HG03432 (cell line): ENCODE data around the gene PRKCZ.

Experiments
- ATAC-seq: cut with Tn5 transposase; IDR thresholded peaks from one replicate; pipeline ENCODE4 v1.9.1; 2021; ENCODE audit warnings: mild to moderate bottlenecking, moderate library complexity; ENCODE audit not compliant: unreplicated experiment

PRKCZ gene

GRCh38 chr1:2098839-2099785 is 48.9 kb downstream of the PRKCZ start:
- no peak for ATAC-seq

- ATAC-seq = no peak
These were observed 49.9 kb downstream of the PRKCZ start for GRCh38 chr1:2099886-2100779.

- ATAC-seq = no peak
These were observed 50.5 kb downstream of the PRKCZ start for GRCh38 chr1:2100780-2101108.

GRCh38 chr1:2101531-2101930 is 51.3 kb downstream of the PRKCZ start:
- no peak for ATAC-seq

GRCh38 chr1:2101946-2102345 is 51.7 kb downstream of the PRKCZ start:
- ATAC-seq = no peak

- ATAC-seq = no peak
These were observed 52.5 kb downstream of the PRKCZ start for GRCh38 chr1:2102753-2103152.

GRCh38 chr1:2103266-2103900 is 53.2 kb downstream of the PRKCZ start:
- ATAC-seq = no peak

- ATAC-seq = no peak
These were observed 53.8 kb downstream of the PRKCZ start for GRCh38 chr1:2103901-2104590.

- ATAC-seq = no peak
These were observed 54.6 kb downstream of the PRKCZ start for GRCh38 chr1:2104621-2105427.

- ATAC-seq = no peak
These were observed 55.7 kb downstream of the PRKCZ start for GRCh38 chr1:2105781-2106524.

- no peak for ATAC-seq
These were observed 56.6 kb downstream of the PRKCZ start for GRCh38 chr1:2106659-2107405.

- ATAC-seq = no peak
These were observed 57.5 kb downstream of the PRKCZ start for GRCh38 chr1:2107586-2108212.

- ATAC-seq = no peak
These were observed 58.1 kb downstream of the PRKCZ start for GRCh38 chr1:2108213-2108876.

GRCh38 chr1:2108877-2109580 is 58.8 kb downstream of the PRKCZ start:
- ATAC-seq = no peak

GRCh38 chr1:2109581-2110021 is 59.4 kb downstream of the PRKCZ start:
- ATAC-seq = no peak

- ATAC-seq = no peak
These were observed 60.1 kb downstream of the PRKCZ start for GRCh38 chr1:2110191-2110737.
